NCI-H1105 (cell line): ENCODE data around the gene ALDH3B2.
"Not testable (repeated sequence)": the region's sequence is repeated elsewhere in the genome, so short reads cannot be mapped to it uniquely, and the experiment has no call there.

Experiments used
- DNase-seq: peaks from one replicate; lab custom pipeline; 2025; lab: John Stamatoyannopoulos, UW

The ALDH3B2 gene, protein sequence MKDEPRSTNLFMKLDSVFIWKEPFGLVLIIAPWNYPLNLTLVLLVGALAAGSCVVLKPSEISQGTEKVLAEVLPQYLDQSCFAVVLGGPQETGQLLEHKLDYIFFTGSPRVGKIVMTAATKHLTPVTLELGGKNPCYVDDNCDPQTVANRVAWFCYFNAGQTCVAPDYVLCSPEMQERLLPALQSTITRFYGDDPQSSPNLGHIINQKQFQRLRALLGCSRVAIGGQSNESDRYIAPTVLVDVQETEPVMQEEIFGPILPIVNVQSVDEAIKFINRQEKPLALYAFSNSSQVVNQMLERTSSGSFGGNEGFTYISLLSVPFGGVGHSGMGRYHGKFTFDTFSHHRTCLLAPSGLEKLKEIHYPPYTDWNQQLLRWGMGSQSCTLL

GRCh38 chr11:67674442-67674871 is at the start of gene ALDH3B2:
Gene ALDH3B2 (minus strand): TSS chr11:67674623. CDS start chr11:67666935, 7,688 bp downstream.
- no peak for DNase-seq

GRCh38 chr11:67723036-67723435 is 48.6 kb upstream of the ALDH3B2 start:
- DNase-seq: not testable (repeated sequence)

DNA sequence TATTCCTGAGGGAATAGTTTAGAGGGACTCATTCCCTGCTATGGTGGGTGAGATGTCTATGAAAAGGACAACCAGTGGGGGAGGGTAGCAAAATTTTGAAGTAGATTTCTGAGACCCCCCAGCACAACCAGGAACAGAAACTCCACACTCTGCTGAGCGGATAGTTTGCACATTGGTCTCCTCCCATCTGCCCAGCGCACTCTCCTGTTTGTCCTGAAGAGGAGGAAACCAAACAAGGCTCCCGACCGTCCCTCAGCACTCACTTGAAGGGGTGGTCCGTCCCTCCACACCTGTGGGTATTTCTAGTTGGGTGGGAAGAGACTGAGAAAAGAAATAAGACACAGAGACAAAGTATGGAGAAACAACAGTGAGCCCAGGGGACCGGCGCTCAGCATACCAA is 41.8 kb upstream of the ALDH3B2 start:
- DNase-seq: not testable (repeated sequence)

- DNase-seq: not testable (repeated sequence)
Observed at GRCh38 chr11:67715801-67716200, 41.4 kb upstream of the ALDH3B2 start.

- not testable (repeated sequence) for DNase-seq
Observed at GRCh38 chr11:67713892-67714509, 39.6 kb upstream of the ALDH3B2 start.

DNA sequence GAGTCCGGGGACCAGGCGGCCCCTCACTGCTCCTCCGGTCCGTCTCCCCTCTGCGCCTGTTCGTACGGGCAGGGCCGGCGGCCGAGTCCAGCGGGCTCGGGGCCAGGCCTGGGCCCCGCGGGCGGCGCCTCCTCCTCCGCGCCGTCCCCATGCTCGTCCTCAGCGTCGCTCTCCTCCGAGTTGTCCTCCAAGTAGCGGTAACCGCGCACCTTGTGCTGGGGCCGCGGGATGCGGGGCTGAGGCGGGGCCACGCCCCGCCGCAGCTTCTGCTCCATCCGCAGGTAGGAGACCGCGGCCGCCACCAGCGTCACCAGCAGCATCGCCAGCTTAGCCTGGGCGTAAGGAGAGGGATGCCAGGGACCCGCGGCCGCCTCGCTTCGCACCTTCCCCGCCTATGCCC is 37.3 kb upstream of the ALDH3B2 start:
- DNase-seq: not testable (repeated sequence)

DNA sequence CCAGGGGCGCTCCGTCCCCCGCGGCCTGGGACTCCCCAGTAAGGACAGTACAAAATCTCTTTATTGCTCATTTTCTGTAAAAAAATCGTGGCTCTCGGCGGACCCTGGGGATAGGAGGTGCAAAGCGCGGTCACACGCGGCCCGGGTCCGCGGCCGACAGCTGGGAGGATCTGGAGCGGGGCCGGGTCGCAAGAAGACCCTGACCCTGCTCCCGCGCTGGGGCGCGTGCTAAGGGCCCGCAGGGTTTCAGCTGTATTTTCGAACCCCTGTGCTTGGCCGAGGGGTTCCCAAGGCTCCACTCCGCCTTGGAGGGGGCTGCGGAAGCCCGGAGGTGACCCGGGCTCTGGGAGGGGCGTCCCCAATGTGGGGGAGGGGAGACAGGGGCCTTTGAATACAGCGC is 36.8 kb upstream of the ALDH3B2 start:
- DNase-seq: not testable (repeated sequence)

- not testable (repeated sequence) for DNase-seq
Observed at GRCh38 chr11:67709806-67710205, 35.4 kb upstream of the ALDH3B2 start.

GRCh38 chr11:67705264-67705663 is 30.8 kb upstream of the ALDH3B2 start:
- no peak for DNase-seq

- no peak for DNase-seq
Observed at GRCh38 chr11:67704524-67704923, 30.1 kb upstream of the ALDH3B2 start.

DNA sequence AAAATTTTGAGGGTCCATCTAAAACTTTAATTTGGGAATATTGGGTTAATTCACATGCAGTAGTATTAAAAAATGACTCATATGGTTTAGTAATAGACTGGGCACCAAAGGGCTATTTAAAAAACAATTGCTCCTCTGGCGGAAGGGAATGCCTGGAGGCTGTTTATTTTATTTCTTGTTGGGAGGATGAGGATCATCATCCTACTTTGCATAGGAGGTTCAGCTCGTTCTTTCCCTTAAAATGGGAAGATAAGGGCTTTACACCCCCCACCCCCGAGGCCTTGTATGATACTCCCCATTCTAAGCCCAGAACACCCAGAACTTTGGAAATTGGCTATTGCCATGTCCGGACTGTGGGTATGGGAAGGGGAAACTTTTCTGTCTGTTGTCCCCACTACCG is 29.3 kb upstream of the ALDH3B2 start:
- not testable (repeated sequence) for DNase-seq

GRCh38 chr11:67700548-67701262 is 26.3 kb upstream of the ALDH3B2 start:
- DNase-seq: peak; percentile 54

DNA sequence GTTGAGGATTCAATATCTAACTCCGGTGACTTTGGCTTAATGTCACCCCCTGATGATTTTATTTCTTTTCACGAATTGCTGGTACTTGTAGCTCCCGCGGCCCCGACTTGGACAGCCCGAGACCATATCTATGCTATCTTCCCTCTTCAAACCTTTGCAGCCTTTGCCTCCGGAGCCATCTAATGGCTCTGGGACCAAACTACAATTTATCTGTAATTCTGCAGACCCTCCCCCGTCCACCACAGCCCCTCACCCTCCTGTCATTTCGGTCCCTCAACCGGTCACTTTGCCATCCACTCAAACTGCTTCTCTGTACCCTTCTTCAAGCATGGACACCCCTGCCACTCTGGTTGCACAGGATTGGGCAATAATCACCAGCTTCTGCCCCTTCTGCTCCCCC is 25.7 kb upstream of the ALDH3B2 start:
- DNase-seq: no peak

DNA sequence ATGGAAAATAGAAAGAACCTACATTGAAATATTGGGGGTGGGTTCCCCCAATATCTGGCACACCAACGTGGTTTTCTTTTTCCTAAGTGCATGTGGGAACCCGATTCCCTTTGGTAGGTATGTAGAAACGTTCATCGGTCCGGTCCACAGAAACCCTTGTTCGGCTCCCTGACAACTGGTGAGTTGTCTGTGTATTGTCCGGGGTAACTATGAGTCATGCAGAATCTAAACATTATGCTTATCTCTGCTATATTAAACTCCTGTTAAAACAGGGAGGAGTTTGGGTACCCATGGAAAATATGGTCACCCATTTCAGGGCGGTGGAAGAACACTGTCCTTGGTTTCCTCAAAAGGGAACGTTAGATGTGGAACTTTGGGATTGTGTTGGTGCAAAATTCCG is 25.1 kb upstream of the ALDH3B2 start:
- DNase-seq: no peak

GRCh38 chr11:67698247-67698646 is 23.8 kb upstream of the ALDH3B2 start:
- DNase-seq: no peak

DNA sequence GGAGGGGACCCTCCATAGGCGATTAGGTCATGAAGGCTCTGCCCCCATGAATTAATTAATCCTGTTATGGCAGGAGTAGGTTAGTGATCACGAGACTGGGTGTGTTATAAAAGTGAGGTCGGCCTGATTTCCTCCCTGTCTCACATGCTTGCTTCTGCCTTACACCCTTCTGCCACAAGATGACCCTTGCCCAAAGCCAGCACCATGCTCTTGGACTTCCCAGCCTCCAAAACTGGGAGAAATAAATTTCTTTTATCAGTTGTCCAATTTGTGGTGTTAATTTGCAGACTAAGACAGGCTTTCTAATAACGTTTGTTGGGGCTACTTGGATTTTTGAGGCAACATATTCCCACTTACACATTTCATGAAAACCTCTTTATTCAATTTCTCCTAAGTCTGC is 23.4 kb upstream of the ALDH3B2 start:
- no peak for DNase-seq

DNA sequence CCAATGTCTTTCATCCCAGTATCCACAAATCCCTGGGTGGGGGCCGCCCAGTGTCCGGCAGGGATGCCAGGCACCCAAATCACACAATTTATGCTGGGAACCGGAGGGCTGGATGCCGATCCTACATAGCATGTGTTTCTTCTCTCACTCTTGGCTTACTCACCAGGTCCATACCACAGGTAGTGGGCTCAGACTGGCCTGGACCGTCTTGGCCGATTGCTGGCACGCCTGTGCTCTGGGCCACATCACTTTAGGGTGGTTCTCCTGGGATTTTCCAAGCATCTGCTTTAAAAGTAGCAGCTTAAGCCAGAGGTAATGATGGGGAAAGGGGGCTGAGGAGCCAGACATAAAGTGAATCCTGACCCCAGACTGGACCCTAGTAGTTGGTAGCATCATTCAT is 22.6 kb upstream of the ALDH3B2 start:
- no peak for DNase-seq

- DNase-seq: no peak
Observed at GRCh38 chr11:67695606-67696005, 21.2 kb upstream of the ALDH3B2 start.

DNA sequence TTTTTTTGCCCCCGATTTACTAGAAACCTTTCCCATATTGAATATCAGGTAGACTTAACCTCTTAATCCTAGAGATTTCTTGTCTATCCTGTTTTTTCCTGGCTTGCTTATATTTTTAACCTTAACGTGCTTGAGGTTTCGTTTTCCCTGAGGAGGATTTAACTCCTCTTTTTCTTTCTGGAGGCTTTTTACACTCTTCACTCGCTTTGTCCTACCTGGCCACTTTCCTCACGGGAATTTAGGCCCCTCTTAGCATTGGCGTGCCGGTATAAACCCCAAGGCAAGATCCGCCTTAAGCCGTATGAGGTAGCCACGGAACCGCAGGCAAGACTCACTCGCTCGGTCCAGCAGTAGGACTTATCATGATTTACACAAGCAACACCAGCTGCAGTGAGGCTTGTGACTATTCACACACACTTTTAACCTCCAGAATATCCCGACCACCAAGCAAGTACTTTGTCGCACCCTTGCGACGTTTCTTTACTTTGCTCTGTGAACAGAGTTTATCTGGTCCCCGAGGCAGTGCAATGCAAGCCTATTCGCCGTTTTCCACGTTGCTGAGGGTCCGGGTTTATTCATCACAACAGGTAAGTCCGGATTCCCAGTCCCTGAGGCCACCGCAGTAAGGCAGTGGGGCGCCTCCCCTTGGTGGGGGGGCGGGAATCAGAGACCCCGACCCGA is 20.6 kb upstream of the ALDH3B2 start:
- no peak for DNase-seq

- no peak for DNase-seq
Observed at GRCh38 chr11:67691149-67691548, 16.7 kb upstream of the ALDH3B2 start.

- no peak for DNase-seq
Observed at GRCh38 chr11:67689178-67689577, 14.8 kb upstream of the ALDH3B2 start.

GRCh38 chr11:67687986-67688385 is 13.6 kb upstream of the ALDH3B2 start:
- DNase-seq: no peak
